Measurements from ENCODE around the gene ADPRH. TPM values are rescaled to one million over a fixed set of nuclear protein-coding genes. Genes with fewer than 3 reads are reported as not detected.

The ADPRH gene
- total RNA-seq, 1 experiment from 2014 or later = 4.7 TPM

- Histone ChIP-seq H4K20me1 (ENCODE audit: low read length) (no peaks in the 10 kb centered on the region), H3K27me3 (ENCODE audit: low read length) (no peaks in the 10 kb centered on the region), H3K9me2 (replicated peaks; ENCODE audit: low read length) (no peaks in the 10 kb centered on the region), H3K4me3 (ENCODE audit: low read length) (no peak overlapping the region), H3K4me2 (ENCODE audit: low read length) (no peak overlapping the region), H3F3A (ENCODE audit: low read length, unreplicated experiment) (no peaks in the 10 kb centered on the region), H3K4me1 (ENCODE audit: insufficient read depth, low read length) (peaks cover 34% of the 10 kb centered on the region), H3K36me3 (ENCODE audit: low read depth, low read length) (no peaks in the 10 kb centered on the region), H3K79me2 (ENCODE audit: low read length) (no peaks in the 10 kb centered on the region), H2AFZ (ENCODE audit: low read length) (peak overlapping the region; percentile 27), H3K9me3 (ENCODE audit: low read length) (no peaks in the 10 kb centered on the region), H3K9ac (ENCODE audit: low read length) (no peak overlapping the region), H3K27ac (ENCODE audit: low read length) (no peak overlapping the region)
- ChIA-PET CTCF (interaction anchor here (0.6 kb wide), 2 partner anchors 49 to 50 kb away, joined by 3 to 4 read pairs; no protein-coding TSS in a partner anchor), POLR2A (ENCODE audit: unreplicated experiment) (interaction anchor here (0.5 to 0.6 kb wide), 2 partner anchors 10 to 12 kb away, joined by 3 to 8 read pairs; no protein-coding TSS in a partner anchor)
- DNase-seq (no peak), ATAC-seq (no peak)
- no peak for TF ChIP-seq EZH2 (IDR thresholded peaks at IDR 0.05; ENCODE audit: low read length, unreplicated experiment)
- TF ChIP-seq CTCF (conservative IDR thresholded peaks at IDR 0.05; ENCODE audit: low read depth, low read length) = no peak
- no peak for TF ChIP-seq EZH2phosphoT487 (IDR thresholded peaks at IDR 0.05; ENCODE audit: borderline replicate concordance, low read length)
- BruUV-seq (replicated peaks) = no TSS peak
- intact Hi-C loops (cut with micrococcal nuclease) = no loop called here
Observed at GRCh38 chr3:119630128-119630879, 51.0 kb downstream of the ADPRH start.

DNA sequence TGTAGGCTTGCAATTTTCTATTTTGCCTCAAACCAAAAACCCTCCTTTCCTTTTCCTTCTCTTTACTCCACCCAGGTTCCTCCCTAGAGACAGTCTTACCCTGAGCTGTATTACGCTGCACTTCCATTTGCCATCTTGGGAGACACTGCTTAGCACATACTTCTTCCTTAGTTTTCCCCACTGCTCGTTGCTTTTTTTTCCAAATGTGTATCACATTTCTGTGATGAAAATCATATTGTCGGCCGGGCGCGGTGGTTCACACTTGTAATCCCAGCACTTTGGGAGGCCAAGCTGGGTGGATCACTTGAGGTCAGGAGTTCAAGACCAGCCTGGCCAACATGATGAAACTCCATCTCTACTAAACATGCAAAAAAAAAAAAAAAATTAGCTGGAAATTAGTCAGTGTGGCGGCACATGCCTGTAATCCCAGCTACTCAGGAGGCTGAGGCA lies 51.6 kb downstream of the ADPRH start:
- POLR2A ChIA-PET (ENCODE audit: unreplicated experiment) = interaction anchor here (0.5 to 0.6 kb wide), 2 partner anchors 9 to 12 kb away, joined by 3 to 8 read pairs; no protein-coding TSS in a partner anchor
- H4K20me1 ChIP-seq (ENCODE audit: low read length) = no peaks in the 10 kb centered on the region
- H3K27ac ChIP-seq (ENCODE audit: low read length) = no peak overlapping the region
- no TSS peak for BruUV-seq (replicated peaks)
- H3K9me2 ChIP-seq (replicated peaks; ENCODE audit: low read length) = no peaks in the 10 kb centered on the region
- no peak for DNase-seq
- CTCF ChIA-PET = interaction anchor here (0.6 kb wide), 1 partner anchor 49 kb away, joined by 3 read pairs; no protein-coding TSS in a partner anchor
- H3K4me3 ChIP-seq (ENCODE audit: low read length) = no peak overlapping the region
- H3K27me3 ChIP-seq (ENCODE audit: low read length) = no peaks in the 10 kb centered on the region
- peak overlapping the region; percentile 27 for H2AFZ ChIP-seq (ENCODE audit: low read length)
- H3K4me2 ChIP-seq (ENCODE audit: low read length) = no peak overlapping the region
- no peak for ATAC-seq
- H3F3A ChIP-seq (ENCODE audit: low read length, unreplicated experiment) = no peaks in the 10 kb centered on the region
- no peaks in the 10 kb centered on the region for H3K79me2 ChIP-seq (ENCODE audit: low read length)
- no peak overlapping the region for H3K9ac ChIP-seq (ENCODE audit: low read length)
- intact Hi-C loops (cut with micrococcal nuclease) = no loop called here
- TF ChIP-seq EZH2 (IDR thresholded peaks at IDR 0.05; ENCODE audit: low read length, unreplicated experiment) (no peak), EZH2phosphoT487 (IDR thresholded peaks at IDR 0.05; ENCODE audit: borderline replicate concordance, low read length) (no peak), CTCF (conservative IDR thresholded peaks at IDR 0.05; ENCODE audit: low read depth, low read length) (no peak)
- H3K9me3 ChIP-seq (ENCODE audit: low read length) = no peaks in the 10 kb centered on the region
- peaks cover 37% of the 10 kb centered on the region for H3K4me1 ChIP-seq (ENCODE audit: insufficient read depth, low read length)
- no peaks in the 10 kb centered on the region for H3K36me3 ChIP-seq (ENCODE audit: low read depth, low read length)

GRCh38 chr3:119631516-119631915 lies 52.2 kb downstream of the ADPRH start:
- no peaks in the 10 kb centered on the region for H3F3A ChIP-seq (ENCODE audit: low read length, unreplicated experiment)
- H2AFZ ChIP-seq (ENCODE audit: low read length) = 0 out of 2 replicates have a peak overlapping the region, but pooled peaks have one; percentile 12
- no peak overlapping the region for H3K9ac ChIP-seq (ENCODE audit: low read length)
- ChIA-PET CTCF (no interaction called here), POLR2A (ENCODE audit: unreplicated experiment) (no interaction called here)
- no peak overlapping the region for H3K4me3 ChIP-seq (ENCODE audit: low read length)
- H4K20me1 ChIP-seq (ENCODE audit: low read length) = no peaks in the 10 kb centered on the region
- H3K79me2 ChIP-seq (ENCODE audit: low read length) = no peaks in the 10 kb centered on the region
- H3K36me3 ChIP-seq (ENCODE audit: low read depth, low read length) = no peaks in the 10 kb centered on the region
- TF ChIP-seq EZH2phosphoT487 (IDR thresholded peaks at IDR 0.05; ENCODE audit: borderline replicate concordance, low read length) (no peak), CTCF (conservative IDR thresholded peaks at IDR 0.05; ENCODE audit: low read depth, low read length) (no peak), EZH2 (IDR thresholded peaks at IDR 0.05; ENCODE audit: low read length, unreplicated experiment) (no peak)
- no peak overlapping the region for H3K27ac ChIP-seq (ENCODE audit: low read length)
- H3K9me2 ChIP-seq (replicated peaks; ENCODE audit: low read length) = no peaks in the 10 kb centered on the region
- intact Hi-C loops (cut with micrococcal nuclease) = no loop called here
- no peaks in the 10 kb centered on the region for H3K27me3 ChIP-seq (ENCODE audit: low read length)
- peak overlapping the region; percentile 14; the same call in 1 of the 2 replicates for H3K4me2 ChIP-seq (ENCODE audit: low read length)
- BruUV-seq (replicated peaks) = no TSS peak
- peaks cover 43% of the 10 kb centered on the region for H3K4me1 ChIP-seq (ENCODE audit: insufficient read depth, low read length)
- no peak for ATAC-seq
- H3K9me3 ChIP-seq (ENCODE audit: low read length) = no peaks in the 10 kb centered on the region
- peak; percentile 43 for DNase-seq

All from PC-3 (cell line).